Measurements from ENCODE around the gene PRIMA1. TPM values are rescaled to one million over a fixed set of nuclear protein-coding genes. Genes with fewer than 3 reads are reported as not detected.

PRIMA1 gene
- total and polyA plus RNA-seq, 9 of the 15 experiments (the other 6 are each of a cell fraction or from before 2014, with no cell fraction given), result not detected

DNA sequence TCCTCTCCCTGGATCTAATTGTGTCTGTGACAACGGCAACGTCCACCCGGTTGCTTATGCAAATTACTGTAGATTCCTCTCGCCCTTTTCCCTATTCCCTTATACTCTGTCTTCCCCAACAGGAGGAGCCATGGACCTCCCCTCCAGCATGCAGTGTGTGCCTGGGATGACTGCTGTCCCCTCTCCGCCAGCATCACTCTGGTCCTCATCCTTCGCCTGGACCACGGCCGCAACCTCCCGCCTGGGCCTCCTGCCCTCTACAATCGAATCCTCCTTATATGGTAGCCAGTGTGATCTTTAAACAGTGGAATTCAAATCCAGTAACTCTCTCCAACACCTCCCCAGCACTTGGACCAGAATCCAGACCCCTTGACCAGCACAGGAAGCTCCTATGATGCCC lies 30.6 kb upstream of the PRIMA1 start (continued):
- TF ChIP-seq, protein P1, sequence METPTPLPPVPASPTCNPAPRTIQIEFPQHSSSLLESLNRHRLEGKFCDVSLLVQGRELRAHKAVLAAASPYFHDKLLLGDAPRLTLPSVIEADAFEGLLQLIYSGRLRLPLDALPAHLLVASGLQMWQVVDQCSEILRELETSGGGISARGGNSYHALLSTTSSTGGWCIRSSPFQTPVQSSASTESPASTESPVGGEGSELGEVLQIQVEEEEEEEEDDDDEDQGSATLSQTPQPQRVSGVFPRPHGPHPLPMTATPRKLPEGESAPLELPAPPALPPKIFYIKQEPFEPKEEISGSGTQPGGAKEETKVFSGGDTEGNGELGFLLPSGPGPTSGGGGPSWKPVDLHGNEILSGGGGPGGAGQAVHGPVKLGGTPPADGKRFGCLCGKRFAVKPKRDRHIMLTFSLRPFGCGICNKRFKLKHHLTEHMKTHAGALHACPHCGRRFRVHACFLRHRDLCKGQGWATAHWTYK (CRISPR knock-in tag; IDR thresholded peaks at IDR 0.05), result no peak
- TF ChIP-seq, protein P2, sequence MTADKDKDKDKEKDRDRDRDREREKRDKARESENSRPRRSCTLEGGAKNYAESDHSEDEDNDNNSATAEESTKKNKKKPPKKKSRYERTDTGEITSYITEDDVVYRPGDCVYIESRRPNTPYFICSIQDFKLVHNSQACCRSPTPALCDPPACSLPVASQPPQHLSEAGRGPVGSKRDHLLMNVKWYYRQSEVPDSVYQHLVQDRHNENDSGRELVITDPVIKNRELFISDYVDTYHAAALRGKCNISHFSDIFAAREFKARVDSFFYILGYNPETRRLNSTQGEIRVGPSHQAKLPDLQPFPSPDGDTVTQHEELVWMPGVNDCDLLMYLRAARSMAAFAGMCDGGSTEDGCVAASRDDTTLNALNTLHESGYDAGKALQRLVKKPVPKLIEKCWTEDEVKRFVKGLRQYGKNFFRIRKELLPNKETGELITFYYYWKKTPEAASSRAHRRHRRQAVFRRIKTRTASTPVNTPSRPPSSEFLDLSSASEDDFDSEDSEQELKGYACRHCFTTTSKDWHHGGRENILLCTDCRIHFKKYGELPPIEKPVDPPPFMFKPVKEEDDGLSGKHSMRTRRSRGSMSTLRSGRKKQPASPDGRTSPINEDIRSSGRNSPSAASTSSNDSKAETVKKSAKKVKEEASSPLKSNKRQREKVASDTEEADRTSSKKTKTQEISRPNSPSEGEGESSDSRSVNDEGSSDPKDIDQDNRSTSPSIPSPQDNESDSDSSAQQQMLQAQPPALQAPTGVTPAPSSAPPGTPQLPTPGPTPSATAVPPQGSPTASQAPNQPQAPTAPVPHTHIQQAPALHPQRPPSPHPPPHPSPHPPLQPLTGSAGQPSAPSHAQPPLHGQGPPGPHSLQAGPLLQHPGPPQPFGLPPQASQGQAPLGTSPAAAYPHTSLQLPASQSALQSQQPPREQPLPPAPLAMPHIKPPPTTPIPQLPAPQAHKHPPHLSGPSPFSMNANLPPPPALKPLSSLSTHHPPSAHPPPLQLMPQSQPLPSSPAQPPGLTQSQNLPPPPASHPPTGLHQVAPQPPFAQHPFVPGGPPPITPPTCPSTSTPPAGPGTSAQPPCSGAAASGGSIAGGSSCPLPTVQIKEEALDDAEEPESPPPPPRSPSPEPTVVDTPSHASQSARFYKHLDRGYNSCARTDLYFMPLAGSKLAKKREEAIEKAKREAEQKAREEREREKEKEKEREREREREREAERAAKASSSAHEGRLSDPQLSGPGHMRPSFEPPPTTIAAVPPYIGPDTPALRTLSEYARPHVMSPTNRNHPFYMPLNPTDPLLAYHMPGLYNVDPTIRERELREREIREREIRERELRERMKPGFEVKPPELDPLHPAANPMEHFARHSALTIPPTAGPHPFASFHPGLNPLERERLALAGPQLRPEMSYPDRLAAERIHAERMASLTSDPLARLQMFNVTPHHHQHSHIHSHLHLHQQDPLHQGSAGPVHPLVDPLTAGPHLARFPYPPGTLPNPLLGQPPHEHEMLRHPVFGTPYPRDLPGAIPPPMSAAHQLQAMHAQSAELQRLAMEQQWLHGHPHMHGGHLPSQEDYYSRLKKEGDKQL (CRISPR knock-in tag; IDR thresholded peaks at IDR 0.05; ENCODE audit: borderline replicate concordance), result no peak
- TF ChIP-seq BACH1 (tag; IDR thresholded peaks at IDR 0.05) (no peak), ZNF778 (CRISPR knock-in tag; IDR thresholded peaks at IDR 0.05) (no peak), PCBP2 (IDR thresholded peaks at IDR 0.05; ENCODE audit: low read depth, low read length, poor library complexity, severe bottlenecking) (no peak), ZNF668 (CRISPR knock-in tag; IDR thresholded peaks at IDR 0.05) (no peak)
